Neuronal stem cell (in vitro differentiated cells): ENCODE data around the gene TRMT1.

ENCODE experiments used
- DNase-seq: peaks from one replicate; pipeline ENCODE4 v3.0.0-alpha.2; 2013; ENCODE audit warnings: low spot score
- H2AFZ ChIP-seq: one replicate; pipeline ENCODE4 v1.6.1; 2013; ENCODE audit warnings: mild to moderate bottlenecking, low read length, inconsistent platforms
- H2AK5ac ChIP-seq: 2 replicates; pipeline ENCODE4 v1.6.1; 2013; ENCODE audit warnings: low read depth, mild to moderate bottlenecking, inconsistent platforms, low read length, moderate library complexity, mixed read lengths
- H2BK120ac ChIP-seq: 2 replicates; pipeline ENCODE4 v1.6.1; 2013; ENCODE audit warnings: low read depth, mild to moderate bottlenecking, inconsistent platforms, low read length, moderate library complexity, mixed read lengths
- H2BK12ac ChIP-seq: one replicate; pipeline ENCODE4 v1.6.1; 2013; ENCODE audit warnings: low read length, inconsistent platforms
- H2BK15ac ChIP-seq: 2 replicates; pipeline ENCODE4 v1.6.1; 2013; ENCODE audit warnings: mild to moderate bottlenecking, low read length, inconsistent platforms, mixed read lengths
- H2BK5ac ChIP-seq: one replicate; pipeline ENCODE4 v1.6.1; 2013; ENCODE audit warnings: inconsistent platforms, mild to moderate bottlenecking, low read length, moderate library complexity
- H3K14ac ChIP-seq: one replicate; pipeline ENCODE4 v1.6.1; 2013; ENCODE audit warnings: low read length, inconsistent platforms
- H3K18ac ChIP-seq: 2 replicates; pipeline ENCODE4 v1.6.1; 2013; ENCODE audit warnings: low read length, inconsistent platforms
- H3K23ac ChIP-seq: 2 replicates; pipeline ENCODE4 v1.6.1; 2013; ENCODE audit warnings: low read depth, mild to moderate bottlenecking, mixed read lengths, low read length, inconsistent platforms; ENCODE audit not compliant: poor library complexity
- H3K27ac ChIP-seq: replicated peaks from 3 replicates; pipeline ENCODE4 v1.5.1; 2013; ENCODE audit warnings: low read length, inconsistent platforms
- H3K27me3 ChIP-seq, 3 experiments: 2 replicates each; pipeline ENCODE4 v1.6.1; 2013; ENCODE audit warnings: low read length in 3 of 3, mild to moderate bottlenecking in 2 of 3, inconsistent platforms in 1 of 3, low read depth in 1 of 3, mixed read lengths in 1 of 3, moderate library complexity in 1 of 3; ENCODE audit not compliant: control insufficient read depth in 3 of 3, insufficient read depth in 3 of 3
- H3K36me3 ChIP-seq, 2 donors: replicated peaks in 1 of 2; 2 replicates each; pipeline ENCODE4 v1.6.1; 2013; ENCODE audit warnings: low read length in 2 of 2; ENCODE audit not compliant: control insufficient read depth in 2 of 2, insufficient read depth in 2 of 2
- H3K4ac ChIP-seq: 2 replicates; pipeline ENCODE4 v1.6.1; 2013; ENCODE audit warnings: inconsistent platforms, mild to moderate bottlenecking, low read length, moderate library complexity
- H3K4me1 ChIP-seq, 2 donors: 1 replicate in 1 of 2; 2 replicates in 1 of 2; pipeline ENCODE4 v1.6.1; 2013; ENCODE audit warnings: low read length in 2 of 2, low read depth in 1 of 2; ENCODE audit not compliant: control insufficient read depth in 2 of 2, insufficient read depth in 1 of 2
- H3K4me2 ChIP-seq: one replicate; pipeline ENCODE4 v1.6.1; 2013; ENCODE audit warnings: mild to moderate bottlenecking, low read length, inconsistent platforms; ENCODE audit not compliant: insufficient read depth, poor library complexity, severe bottlenecking
- H3K4me3 ChIP-seq, 2 donors: 2 replicates each; pipeline ENCODE4 v1.5.1; 2013; ENCODE audit warnings: low read length in 2 of 2, mild to moderate bottlenecking in 2 of 2, inconsistent platforms in 1 of 2, moderate library complexity in 1 of 2
- H3K79me1 ChIP-seq: one replicate; pipeline ENCODE4 v1.6.1; 2013; ENCODE audit warnings: low read depth, mild to moderate bottlenecking, inconsistent platforms, low read length, moderate library complexity
- H3K9ac ChIP-seq: one replicate; pipeline ENCODE4 v1.6.1; 2013; ENCODE audit warnings: mild to moderate bottlenecking, low read depth, low read length, inconsistent platforms; ENCODE audit not compliant: poor library complexity
- H3K9me3 ChIP-seq, 2 donors: replicated peaks in 1 of 2; 2 replicates each; pipeline versions ENCODE3 to v1.6.1; 2013; ENCODE audit warnings: low read length in 2 of 2, mild to moderate bottlenecking in 2 of 2, inconsistent platforms in 1 of 2, low read depth in 1 of 2, mixed read lengths in 1 of 2, moderate library complexity in 1 of 2; ENCODE audit not compliant: control insufficient read depth in 2 of 2, insufficient read depth in 1 of 2
- H4K8ac ChIP-seq: one replicate; pipeline ENCODE4 v1.6.1; 2013; ENCODE audit warnings: low read depth, mild to moderate bottlenecking, inconsistent platforms, low read length, moderate library complexity
- H4K91ac ChIP-seq: one replicate; pipeline ENCODE4 v1.6.1; 2013; ENCODE audit warnings: low read length, low read depth, mild to moderate bottlenecking, inconsistent platforms; ENCODE audit not compliant: poor library complexity
- WGBS, 2 donors: extraction: QIAGEN DNeasy Blood & Tissue Kit; methylation state at CpG; one replicate each; pipeline ENCODE4 v1.1.7; 2013; ENCODE audit warnings: missing lambda C conversion rate in 2 of 2, mixed read lengths in 1 of 2; ENCODE audit not compliant: insufficient read length in 2 of 2, insufficient replicate concordance in 1 of 2; ENCODE audit errors: extremely low coverage in 2 of 2; 5-methylcytosine and 5-hydroxymethylcytosine counted together

Gene TRMT1

DNA sequence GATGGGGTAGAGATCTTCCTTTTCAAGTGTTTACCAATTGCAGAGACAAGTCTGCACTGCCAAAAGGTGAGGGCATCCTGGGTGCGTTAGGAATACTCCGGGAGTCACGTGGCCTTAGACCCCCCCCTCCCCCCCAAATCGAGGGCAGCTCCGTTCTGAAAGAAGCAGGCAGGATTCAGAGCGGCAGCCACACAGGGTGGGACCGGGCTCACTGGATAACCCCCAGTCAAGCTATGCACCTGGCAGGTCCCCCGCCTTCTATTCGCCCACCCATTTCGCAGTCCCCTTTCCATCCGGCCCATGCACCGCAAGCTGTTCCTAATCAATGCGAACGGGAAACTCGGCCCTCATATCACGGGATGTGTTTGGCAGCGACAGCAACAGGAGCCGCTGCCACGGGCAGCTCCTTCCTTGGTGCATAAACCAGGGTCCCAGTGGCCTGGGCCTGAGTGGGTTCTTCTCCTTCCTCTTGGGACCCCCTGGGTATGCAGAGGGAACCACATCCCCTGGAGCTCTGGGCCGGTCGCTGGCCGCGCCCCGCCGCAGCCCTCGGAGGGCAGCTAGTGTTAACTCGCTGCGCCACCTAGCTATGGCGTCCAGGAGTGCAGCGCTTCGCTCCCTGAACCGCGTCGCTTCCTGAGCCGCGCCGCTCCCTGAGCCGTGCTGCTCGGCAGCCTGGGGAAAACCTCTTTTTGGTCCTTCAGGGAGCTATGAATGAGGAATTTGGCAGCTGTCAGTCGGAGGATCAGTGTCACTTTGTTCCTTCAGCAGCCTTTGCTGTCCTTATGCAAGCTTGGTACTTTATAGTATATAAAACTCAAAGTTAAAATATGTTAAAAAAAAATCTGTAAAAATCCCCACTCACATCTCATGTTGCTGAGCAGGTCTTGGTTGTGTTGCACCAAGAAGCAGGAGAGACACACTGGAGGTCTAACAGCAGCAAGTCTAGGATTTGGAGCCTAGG, 55.3 kb downstream of the TRMT1 start:
- H3K36me3 ChIP-seq, result no peaks in the 10 kb centered on the region

DNA sequence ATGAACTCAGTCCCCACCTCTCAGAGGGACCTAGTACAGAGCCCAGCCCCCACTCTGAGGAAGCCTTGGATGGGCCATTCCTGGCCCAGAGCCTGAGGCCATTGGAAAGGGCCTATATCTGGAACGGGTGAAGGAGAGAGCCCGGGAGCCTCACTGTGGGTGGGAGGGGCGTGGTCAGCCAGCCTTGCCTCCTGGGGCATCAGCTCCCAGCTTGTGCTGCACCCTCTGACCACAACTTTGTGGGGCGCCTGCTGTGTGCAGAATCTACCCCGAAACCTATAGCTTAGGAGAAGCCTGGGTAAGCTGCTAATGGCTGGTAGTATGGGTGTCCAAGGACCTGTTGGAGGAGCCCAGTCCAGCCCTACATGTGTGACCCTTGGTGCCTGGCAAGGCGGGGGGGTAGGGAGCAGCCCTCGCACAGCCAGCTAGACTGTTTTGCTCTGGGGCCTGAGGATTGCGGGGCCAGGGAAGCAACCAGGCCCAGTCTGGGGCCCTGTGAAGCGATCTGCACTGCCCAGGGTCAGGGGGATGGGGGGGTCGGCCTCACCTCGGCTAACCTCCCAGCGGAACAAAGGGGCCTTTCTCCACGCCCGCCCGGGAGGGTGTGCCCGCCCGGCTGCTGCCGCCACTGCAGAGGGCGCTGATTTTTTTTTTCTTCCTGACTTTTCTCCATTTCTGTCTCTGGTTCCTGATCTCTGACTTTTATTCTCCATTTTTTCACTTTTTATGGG, 56.1 kb downstream of the TRMT1 start:
- H3K9ac ChIP-seq, result no peak overlapping the region
- no peak overlapping the region for H2BK5ac ChIP-seq
- H3K9me3 ChIP-seq, result no peaks in the 10 kb centered on the region
- no peak overlapping the region for H2AFZ ChIP-seq
- no peak overlapping the region for H4K8ac ChIP-seq
- H3K4me1 ChIP-seq, result peaks cover 10 to 24% of the 10 kb centered on the region in 2 donors
- no peaks in the 10 kb centered on the region for H3K36me3 ChIP-seq
- no peak overlapping the region for H2BK15ac ChIP-seq
- no peak overlapping the region for H3K4me3 ChIP-seq
- H3K27ac ChIP-seq, result no peak overlapping the region
- H2BK12ac ChIP-seq, result no peak overlapping the region
- peak overlapping the region; percentile 65 for H2AK5ac ChIP-seq
- peaks cover 19 to 100% (median 85%) of the 10 kb centered on the region in 3 experiments for H3K27me3 ChIP-seq
- no peak overlapping the region for H3K23ac ChIP-seq
- H3K14ac ChIP-seq, result no peak overlapping the region
- H3K4me2 ChIP-seq, result peak overlapping the region; percentile 58
- DNase-seq, result no peak
- H4K91ac ChIP-seq, result no peak overlapping the region
- H3K79me1 ChIP-seq, result no peaks in the 10 kb centered on the region
- H3K4ac ChIP-seq, result no peak overlapping the region
- H3K18ac ChIP-seq, result peak overlapping the region; percentile 79
- no peak overlapping the region for H2BK120ac ChIP-seq
- WGBS, 2 donors, result no CpG with 5 or more reads among the region's 19 CpGs

More for the DNA sequence above, 55.3 kb downstream of the TRMT1 start:
- H3K23ac ChIP-seq, result no peak overlapping the region
- H4K8ac ChIP-seq, result no peak overlapping the region
- H3K18ac ChIP-seq, result no peak overlapping the region
- H2BK120ac ChIP-seq, result no peak overlapping the region
- H2BK5ac ChIP-seq, result no peak overlapping the region
- no peak overlapping the region for H3K27ac ChIP-seq
- no peak overlapping the region for H3K14ac ChIP-seq
- peaks cover 8 to 17% of the 10 kb centered on the region in 2 donors for H3K4me1 ChIP-seq
- H3K9ac ChIP-seq, result no peak overlapping the region
- peak; percentile 81 for DNase-seq
- H3K79me1 ChIP-seq, result no peaks in the 10 kb centered on the region
- H2AFZ ChIP-seq, result peak overlapping the region; percentile 57
- H2BK12ac ChIP-seq, result no peak overlapping the region
- H3K9me3 ChIP-seq, result no peaks in the 10 kb centered on the region
- no peak overlapping the region for H4K91ac ChIP-seq
- H3K4ac ChIP-seq, result no peak overlapping the region
- H2AK5ac ChIP-seq, result no peak overlapping the region
- H3K4me2 ChIP-seq, result peak overlapping the region; percentile 58
- H3K4me3 ChIP-seq, result no peak overlapping the region
- H3K27me3 ChIP-seq, result peaks cover 18 to 100% (median 77%) of the 10 kb centered on the region in 3 experiments
- H2BK15ac ChIP-seq, result no peak overlapping the region
- no CpG with 5 or more reads among the region's 40 CpGs for WGBS, 2 donors

DNA sequence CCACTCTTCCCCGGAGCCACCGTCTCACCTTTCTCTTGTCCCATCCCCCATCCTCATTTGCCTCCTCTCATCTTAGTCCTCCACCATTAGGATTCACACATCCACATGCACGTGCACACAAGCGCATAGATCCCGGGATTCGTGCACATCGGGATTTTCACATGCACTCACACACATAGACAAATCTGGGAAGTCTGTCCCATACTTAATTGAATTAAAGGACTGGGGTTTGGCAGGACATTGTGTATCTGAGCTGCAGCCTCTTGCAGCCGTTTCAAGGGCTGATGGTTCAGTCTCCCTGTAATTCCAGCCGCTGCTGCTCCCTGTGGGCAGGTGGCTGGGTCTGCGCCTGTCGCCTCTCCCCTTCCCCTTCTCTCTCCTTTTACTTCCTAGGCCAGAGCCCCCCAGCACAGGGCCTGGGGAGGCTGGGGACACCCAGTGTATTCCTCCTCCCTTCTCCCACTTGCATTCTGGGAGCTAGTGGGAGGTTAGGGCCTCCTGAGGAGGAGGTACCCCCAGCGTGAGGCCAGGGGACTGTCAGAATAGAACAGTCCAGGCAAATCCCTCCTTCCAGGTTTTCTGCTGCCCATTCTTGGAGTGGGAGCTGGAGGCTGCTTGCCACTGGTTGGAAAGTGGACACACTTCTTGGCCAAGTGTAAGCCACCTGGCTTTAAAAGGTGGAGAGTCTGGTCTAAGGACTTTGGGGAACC, 57.4 kb downstream of the TRMT1 start:
- Histone ChIP-seq H3K27me3 (peaks cover 19 to 100% (median 88%) of the 10 kb centered on the region in 3 experiments), H2BK12ac (no peak overlapping the region), H3K18ac (peak overlapping the region; percentile 46), H4K91ac (no peak overlapping the region), H2BK120ac (no peak overlapping the region), H3K9me3 (no peaks in the 10 kb centered on the region), H2AK5ac (no peak overlapping the region), H3K27ac (no peak overlapping the region), H2AFZ (no peak overlapping the region), H3K4me2 (no peak overlapping the region), H3K4ac (no peak overlapping the region), H2BK5ac (no peak overlapping the region), H2BK15ac (no peak overlapping the region), H3K23ac (no peak overlapping the region), H3K4me3 (peak overlapping the region in 1 of 2 donors; percentile 53), H3K4me1 (peaks cover 15 to 34% of the 10 kb centered on the region in 2 donors), H3K9ac (no peak overlapping the region), H4K8ac (no peak overlapping the region), H3K14ac (no peak overlapping the region), H3K79me1 (no peaks in the 10 kb centered on the region), H3K36me3 (no peaks in the 10 kb centered on the region)
- no CpG with 5 or more reads among the region's 12 CpGs for WGBS, 2 donors
- DNase-seq, result no peak
